HuH-7.5 (cell line): ENCODE measurements around the gene PBX2.
"Not testable (repeated sequence)": the region's sequence is repeated elsewhere in the genome, so short reads cannot be mapped to it uniquely, and the experiment has no call there.

Experiments used
- DNase-seq: peaks from one replicate; pipeline ENCODE4 v3.0.0; 2011; ENCODE audit warnings: low spot score

PBX2 gene

DNA sequence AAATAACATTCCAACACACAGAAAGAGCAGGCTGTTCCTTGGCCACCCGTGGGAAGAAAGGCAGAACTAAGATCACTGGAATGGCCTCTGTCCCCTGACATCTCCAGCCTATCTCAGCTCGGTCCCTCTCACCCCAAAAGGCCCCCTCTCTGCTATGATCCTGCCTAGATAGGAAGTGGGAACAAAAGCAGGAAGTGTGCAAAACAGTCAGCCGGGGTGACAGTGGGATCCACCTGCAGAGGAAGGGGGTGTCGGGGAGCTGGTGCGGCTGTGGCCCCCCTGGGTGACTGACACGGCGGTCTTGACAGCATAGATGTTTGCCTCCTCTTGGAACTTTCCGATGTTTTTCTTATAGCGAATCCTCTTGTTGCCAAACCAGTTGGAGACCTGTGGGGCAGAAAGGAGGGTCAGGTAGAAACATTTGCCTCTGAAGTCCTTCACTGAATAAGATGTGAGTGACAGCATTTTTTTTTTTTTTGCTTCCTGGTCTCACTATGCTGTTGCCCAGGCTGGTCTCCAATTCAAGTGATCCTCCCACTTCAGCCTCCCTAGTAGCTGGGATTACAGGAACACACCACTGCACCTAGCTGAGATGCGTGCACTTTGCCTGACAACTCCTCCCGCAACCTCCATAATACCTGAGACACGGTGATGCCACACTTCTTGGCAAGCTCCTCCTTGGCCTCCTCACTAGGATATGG lies 2.8 kb downstream of the PBX2 start:
- no peak for DNase-seq

DNA sequence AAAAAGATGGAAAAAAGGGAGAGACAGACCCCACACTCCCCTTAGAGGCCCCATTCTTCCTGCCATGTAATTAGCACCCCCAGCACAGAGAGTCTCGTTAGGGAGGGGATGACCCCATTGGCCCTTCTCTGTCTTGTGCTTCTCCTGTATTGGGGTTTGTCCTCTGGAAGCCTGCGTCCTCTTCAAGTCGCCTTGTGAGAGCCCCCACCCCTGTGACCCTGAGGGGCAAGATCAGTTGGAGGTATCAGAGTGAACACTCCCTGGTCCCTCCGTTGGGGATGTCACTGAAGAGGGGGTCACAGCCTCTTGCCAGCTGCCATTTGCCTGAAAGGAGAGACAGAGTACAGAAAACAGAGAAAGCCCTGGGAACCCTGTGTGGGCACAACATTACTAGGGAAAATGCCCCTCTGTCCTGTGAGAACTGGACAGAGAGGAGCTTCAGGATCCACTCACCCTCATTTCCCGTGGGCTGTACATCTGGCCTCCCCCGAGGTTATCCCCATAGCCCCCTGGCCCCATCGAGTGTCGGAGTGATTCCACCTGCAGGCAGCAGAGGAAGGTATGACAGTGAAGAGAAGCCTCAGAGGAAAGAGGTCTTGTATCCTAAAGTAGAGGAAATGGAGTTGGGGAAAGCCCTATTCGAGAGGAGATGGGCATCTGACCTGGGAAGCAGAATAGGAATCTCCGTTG lies 3.7 kb downstream of the PBX2 start:
- not testable (repeated sequence) for DNase-seq

GRCh38 chr6:32185681-32186131 lies 4.3 kb downstream of the PBX2 start:
- DNase-seq: not testable (repeated sequence)

DNA sequence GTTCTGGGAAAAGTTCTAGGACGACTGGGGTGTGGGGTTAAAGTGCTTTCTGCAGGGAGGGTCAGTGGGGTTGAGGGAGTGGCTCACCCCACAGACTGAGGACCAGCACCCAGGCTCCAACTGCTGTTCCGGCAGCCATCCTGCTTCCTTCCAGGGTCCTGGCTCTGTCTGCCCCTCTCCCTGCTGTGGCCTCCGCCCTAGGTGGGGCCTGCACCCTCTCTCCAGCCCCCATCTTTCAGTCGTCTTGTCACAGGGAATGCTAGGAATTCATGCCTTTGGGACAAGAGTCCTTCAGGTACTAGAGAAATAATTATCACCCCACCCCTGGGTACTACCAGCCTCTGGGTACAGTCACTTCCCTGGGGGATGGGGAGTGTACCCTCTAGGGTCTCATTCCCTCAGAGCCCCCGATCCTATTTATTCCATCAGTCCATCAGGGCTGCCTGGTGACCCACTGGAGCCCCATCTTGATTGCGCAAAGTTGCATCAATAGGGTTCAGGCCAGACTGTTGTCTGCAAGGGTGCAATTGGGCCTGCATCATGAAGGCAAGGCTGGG lies 5.8 kb downstream of the PBX2 start, which contains the start of gene AGER:
AGER (minus strand) TSS at position 170 of the 557 bp plus-strand sequence; CDS start at position 139, 31 bp downstream.
- DNase-seq: no peak

DNA sequence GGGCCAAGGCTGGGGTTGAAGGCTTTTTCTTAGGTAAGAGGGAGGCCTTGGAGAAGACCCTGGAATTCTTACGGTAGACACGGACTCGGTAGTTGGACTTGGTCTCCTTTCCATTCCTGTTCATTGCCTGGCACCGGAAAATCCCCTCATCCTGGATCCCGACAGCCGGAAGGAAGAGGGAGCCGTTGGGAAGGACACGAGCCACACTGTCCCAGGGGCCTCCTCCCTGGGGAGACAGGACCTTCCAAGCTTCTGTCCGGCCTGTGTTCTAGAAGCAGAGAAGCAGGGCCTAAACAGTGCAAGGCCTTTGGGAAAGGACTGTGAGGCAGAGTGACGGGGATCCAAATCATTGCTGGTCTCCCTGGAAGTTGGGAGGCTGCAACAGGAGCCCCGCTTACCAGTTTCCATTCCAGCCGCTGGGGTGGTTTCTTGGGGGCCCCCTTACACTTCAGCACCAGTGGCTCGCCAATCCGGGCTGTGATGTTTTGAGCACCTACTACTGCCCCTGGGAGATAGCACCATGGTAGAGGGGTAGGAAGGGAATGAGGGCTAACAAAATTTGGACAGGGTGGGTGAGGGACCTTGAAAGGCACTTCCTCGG lies 6.4 kb downstream of the PBX2 start:
- DNase-seq: no peak

DNA sequence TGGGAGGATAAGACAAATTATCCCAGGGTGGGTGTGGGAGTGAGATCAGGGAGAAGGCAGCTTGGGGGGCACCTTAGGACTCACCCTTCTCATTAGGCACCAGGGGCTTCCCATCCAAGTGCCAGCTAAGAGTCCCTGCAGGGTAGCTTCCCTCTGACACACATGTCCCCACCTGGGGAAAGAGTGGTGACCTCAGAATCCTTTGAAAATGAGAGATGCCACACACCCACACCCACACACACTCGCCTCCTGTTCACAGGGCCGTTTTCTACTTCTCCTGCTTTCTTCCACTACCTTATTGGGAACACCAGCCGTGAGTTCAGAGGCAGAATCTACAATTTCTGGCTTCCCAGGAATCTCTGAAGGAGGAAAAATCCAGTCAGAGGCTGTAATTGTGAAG lies 7.0 kb downstream of the PBX2 start:
- DNase-seq: no peak

DNA sequence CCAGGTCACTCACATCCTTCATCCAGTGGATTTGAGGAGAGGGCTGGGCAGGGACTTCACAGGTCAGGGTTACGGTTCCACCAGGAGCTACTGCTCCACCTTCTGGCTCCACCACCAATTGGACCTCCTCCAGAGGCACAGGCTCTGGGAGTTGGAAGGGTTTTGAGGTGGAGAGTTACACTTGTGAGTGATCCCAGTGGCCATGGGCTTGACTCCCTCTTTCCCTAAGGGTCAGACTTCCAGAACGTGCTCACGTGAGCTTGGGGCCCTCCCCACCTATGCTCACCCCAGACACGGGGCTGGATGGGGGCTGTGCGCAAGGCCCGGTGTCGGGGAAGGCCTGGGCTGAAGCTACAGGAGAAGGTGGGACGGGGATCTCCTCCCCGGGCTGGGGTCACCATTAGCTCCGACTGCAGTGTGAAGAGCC lies 7.4 kb downstream of the PBX2 start:
- DNase-seq: no peak

DNA sequence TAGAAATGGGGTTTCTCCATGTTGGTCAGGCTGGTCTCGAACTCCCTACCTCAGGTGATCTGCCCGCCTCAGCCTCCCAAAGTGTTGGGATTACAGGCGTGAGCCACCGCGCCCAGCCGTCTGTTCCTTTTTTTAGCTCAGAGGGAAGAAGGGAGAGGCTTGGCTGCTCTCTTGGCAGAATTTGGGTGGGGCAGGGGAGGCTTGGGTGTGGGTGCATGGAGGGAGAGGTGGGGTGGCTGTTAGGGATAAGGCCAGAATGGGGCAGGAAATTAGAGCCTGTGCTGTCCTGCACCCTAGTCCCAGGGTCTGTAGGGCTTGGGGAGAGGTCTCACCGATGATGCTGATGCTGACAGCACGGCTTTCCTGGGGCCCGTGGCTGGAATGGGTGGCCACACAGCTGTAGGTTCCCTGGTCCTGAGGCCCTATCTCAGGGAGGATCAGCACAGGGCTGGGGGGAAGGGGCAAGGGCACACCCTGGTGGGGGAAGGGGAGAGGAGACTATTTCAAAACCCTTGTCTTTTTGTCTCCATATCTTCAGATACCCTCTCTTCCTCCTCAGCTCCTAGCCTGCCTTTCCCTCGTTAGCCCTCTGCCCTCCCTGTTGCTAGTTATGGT lies 8.0 kb downstream of the PBX2 start:
- no peak for DNase-seq

DNA sequence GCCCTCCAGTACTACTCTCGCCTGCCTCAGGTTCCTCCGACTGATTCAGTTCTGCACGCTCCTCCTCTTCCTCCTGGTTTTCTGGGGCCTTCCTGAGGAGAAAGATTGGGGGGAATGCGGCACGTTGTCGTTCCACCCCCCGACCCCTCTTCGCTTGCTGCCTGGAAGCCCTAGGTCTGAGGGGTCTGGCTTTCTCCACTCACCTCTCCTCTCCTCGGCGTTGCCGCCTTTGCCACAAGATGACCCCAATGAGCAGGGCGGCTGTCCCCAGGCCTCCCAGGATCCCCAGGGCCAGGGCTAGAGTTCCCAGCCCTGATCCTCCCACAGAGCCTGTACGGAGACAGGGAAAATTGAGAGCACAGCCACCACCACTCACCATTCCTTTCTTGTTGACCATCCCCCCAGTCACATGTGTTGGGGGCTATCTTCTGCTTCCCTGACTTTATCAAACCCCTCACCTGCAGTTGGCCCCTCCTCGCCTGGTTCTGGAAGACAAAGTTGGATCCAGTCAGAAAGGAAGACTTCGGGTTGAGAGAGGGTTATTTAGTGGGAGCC lies 8.8 kb downstream of the PBX2 start:
- no peak for DNase-seq

DNA sequence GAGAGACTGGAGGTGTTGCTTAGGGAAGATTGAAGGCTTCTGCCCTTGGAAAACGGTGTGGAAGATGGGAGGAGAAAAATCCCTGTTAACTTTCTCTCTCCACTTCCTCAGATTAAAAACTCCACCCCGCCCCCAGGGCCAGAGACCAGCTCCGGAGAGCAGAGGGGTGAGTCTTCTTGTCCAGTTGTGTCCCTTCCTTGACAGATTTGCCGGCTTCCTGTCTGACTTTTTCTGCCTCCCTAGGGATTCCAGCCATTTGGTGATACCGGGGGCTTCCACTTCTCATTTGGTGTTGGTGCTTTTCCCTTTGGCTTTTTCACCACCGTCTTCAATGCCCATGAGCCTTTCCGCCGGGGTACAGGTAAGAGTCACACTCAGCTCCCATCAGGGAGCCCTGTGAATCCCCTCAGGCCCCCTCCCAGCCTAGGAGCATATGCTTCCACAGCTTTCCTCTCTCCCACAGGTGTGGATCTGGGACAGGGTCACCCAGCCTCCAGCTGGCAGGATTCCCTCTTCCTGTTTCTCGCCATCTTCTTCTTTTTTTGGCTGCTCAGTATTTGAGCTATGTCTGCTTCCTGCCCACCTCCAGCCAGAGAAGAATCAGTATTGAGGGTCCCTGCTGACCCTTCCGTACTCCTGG lies 10.1 kb downstream of the PBX2 start:
- DNase-seq: no peak

GRCh38 chr6:32178547-32179440 lies 11.2 kb downstream of the PBX2 start:
- no peak for DNase-seq

DNA sequence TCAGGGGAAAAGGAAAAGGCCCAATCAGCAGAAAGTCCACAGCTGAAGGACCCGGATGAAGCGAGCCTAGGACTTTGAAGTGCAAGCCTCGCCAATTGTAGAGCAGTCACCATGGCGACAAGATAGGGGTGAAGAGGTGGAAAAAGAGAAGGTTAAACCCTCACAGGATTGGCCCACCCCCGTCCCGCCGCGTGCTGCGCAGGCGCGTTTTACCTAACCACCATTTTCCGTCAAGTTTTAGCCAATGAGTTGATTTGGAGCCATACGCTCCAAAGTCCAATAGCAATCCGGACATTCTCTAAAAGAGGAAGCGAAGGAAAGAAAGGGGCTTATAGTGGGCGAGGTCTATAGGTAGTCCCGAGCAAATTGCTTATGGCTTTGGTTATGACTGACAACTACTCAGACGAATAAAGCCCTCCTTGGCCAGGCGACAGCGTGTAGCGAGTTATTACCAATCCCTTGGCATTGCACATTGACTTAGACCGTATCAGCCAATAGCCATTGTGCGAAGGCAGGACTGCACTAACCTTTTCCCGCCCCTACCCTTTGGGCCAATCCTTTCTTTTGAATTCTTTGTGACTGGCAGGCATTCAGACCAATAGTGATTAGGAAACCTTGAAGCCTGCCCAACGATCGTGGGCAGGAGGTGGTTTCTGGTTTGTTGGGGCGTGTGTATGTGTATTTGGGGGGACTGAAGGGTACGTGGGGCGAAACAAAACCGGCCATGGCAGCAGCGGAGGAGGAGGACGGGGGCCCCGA lies 12.0 kb downstream of the PBX2 start, which contains the start of gene RNF5:
RNF5 (plus strand) TSS at position 618 of the 759 bp plus-strand sequence; CDS start at position 725, 107 bp downstream.
- DNase-seq: peak; percentile 86

GRCh38 chr6:32177183-32177787 lies 12.7 kb downstream of the PBX2 start:
- DNase-seq: no peak

DNA sequence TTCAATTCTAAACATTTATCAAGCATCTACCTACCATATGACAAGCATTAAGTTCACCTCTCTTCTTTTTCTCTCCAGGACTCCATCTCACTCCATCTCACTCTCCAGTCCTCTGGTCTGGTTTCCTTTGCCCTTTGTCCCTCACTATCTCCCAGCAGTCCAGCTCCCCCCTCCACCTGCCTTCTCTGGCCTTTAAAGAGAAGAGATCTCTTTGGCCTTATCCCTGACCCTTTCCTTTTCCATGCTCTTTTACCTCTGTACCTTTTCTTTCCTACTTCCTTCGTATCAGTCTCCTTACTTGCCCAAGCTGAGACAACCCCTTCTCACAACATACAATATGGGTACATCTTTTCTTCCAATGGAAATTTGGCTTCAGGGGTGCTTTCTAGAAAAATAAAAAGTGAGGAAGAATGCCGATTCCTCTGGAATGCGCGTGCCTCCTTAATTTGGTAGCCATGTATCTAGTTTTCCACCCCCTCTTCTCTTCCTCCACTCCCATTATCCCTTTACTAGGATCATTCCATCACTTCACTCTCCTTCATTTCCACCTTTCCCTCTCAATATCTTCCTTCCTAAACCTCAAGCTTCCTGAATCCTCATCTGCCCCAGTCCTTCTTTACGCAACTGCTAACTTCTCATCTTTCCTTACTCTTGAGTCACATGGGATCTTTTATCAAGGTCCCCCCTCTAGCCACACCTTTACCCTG lies 13.4 kb downstream of the PBX2 start:
- no peak for DNase-seq

- DNase-seq: peak; percentile 86
These were observed 14.1 kb downstream of the PBX2 start, which contains the start of gene AGPAT1 for GRCh38 chr6:32175711-32176475. Gene AGPAT1, minus strand, starts transcription at chr6:32176084. Its CDS starts 4,588 bp downstream, at chr6:32171496.

GRCh38 chr6:32175322-32175710 lies 14.7 kb downstream of the PBX2 start:
- no peak for DNase-seq

- no peak for DNase-seq
These were observed 15.6 kb downstream of the PBX2 start for GRCh38 chr6:32174416-32174815.
